Neuron (in vitro differentiated cells): ENCODE data around the gene KRT15.

Experiments
- H2AFZ ChIP-seq: one replicate; pipeline ENCODE4 v1.6.1; 2013; ENCODE audit warnings: low read depth, mild to moderate bottlenecking, inconsistent platforms, low read length, moderate library complexity
- H3K27me3 ChIP-seq: one replicate; pipeline ENCODE4 v1.6.1; 2013; ENCODE audit warnings: low read length; ENCODE audit not compliant: insufficient read depth
- H3K36me3 ChIP-seq: one replicate; pipeline ENCODE4 v1.6.1; 2013; ENCODE audit warnings: low read length; ENCODE audit not compliant: insufficient read depth
- H3K4me1 ChIP-seq: one replicate; pipeline ENCODE4 v1.6.1; 2013; ENCODE audit warnings: low read length; ENCODE audit not compliant: insufficient read depth
- H3K4me3 ChIP-seq: 2 replicates; pipeline ENCODE4 v1.5.1; 2013; ENCODE audit warnings: mild to moderate bottlenecking, low read length, moderate library complexity
- H3K9me3 ChIP-seq: one replicate; pipeline ENCODE4 v1.6.1; 2013; ENCODE audit warnings: low read length

The KRT15 gene

DNA sequence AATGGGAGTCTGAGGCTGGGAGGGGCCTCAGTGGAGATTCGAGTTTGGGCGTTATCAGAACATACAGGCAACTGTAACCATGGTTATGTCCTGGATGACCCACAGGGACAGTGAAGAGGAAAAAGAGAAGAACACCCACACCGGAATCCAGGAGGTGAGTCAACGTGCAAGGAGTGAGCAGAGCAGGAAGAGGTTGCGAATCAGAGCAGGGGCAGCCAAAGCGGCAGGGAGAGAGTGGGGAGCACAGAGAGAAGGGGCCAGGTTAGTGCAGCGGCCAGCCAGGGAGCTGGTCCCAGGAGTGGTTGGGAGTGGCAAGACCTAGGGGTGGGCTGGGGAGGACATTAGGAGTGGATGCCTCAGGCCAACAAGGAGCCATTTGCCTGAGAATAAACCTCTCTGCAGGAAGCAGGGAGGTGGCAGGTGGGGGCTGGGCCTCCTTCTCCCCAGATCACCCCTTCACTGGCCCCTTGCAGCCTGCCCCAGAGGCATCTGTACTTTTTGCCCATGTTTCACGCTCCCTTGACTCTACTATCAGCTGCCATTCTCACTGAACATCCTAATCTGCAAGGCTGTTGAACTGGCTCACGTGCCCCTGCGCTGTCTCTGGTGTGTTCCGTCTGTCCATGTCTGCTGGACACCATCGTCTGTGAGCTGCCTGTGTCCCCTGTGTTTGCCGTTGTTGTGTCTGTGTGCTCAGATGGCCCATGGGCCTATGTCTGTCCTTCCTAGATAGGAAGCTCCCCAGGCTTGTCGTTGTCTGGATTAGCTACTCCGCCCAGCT lies 18.4 kb downstream of the KRT15 start:
- no peak overlapping the region for H2AFZ ChIP-seq
- H3K9me3 ChIP-seq, result no peaks in the 10 kb centered on the region
- H3K4me3 ChIP-seq, result no peak overlapping the region
- H3K4me1 ChIP-seq, result no peaks in the 10 kb centered on the region
- H3K27me3 ChIP-seq, result peaks cover 3% of the 10 kb centered on the region
- H3K36me3 ChIP-seq, result no peaks in the 10 kb centered on the region

DNA sequence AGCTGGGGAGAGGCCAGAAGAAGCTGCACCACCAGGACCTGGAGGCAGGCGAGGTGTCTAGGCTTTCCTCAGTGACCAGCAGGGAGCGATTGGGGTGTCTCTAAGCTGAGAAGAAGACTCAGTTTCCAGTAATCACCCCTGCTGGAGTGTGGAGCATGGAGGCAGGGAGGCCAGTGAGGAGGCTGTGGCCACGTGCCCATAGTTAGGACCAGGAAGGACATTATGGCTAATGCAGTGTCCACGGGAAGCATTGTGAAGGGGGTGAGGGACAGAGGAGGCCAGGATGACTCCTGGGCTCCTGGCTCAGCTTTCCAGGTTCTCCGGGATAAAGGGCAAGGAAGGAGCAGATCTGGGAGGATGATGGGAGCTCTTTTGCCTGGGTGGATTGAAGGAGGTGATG lies 19.0 kb downstream of the KRT15 start:
- Histone ChIP-seq H3K36me3 (no peaks in the 10 kb centered on the region), H3K4me3 (no peak overlapping the region), H3K9me3 (no peaks in the 10 kb centered on the region), H3K4me1 (no peaks in the 10 kb centered on the region), H2AFZ (no peak overlapping the region), H3K27me3 (peaks cover 3% of the 10 kb centered on the region)

DNA sequence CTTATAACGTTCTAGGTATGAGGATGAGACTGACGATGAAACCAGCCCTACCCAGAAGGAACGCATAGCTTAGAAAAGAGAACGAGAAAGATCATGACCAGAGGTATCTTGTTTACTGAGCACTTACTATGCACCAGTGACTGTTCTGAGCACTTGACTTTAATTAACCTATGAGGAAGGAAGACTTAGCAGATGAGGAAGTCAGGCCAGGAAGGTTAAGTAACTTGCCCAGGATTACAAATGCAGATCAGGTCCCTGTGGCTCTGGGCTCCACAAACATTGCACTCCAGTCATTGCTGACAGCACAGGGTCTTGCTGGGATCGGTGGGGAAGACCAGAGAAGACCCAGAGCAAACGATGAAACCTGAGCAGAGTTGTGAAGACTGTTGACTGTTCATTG lies 20.4 kb downstream of the KRT15 start:
- Histone ChIP-seq H3K9me3 (no peaks in the 10 kb centered on the region), H3K4me1 (no peaks in the 10 kb centered on the region), H3K36me3 (no peaks in the 10 kb centered on the region), H3K27me3 (peaks cover 3% of the 10 kb centered on the region), H2AFZ (no peak overlapping the region), H3K4me3 (no peak overlapping the region)

DNA sequence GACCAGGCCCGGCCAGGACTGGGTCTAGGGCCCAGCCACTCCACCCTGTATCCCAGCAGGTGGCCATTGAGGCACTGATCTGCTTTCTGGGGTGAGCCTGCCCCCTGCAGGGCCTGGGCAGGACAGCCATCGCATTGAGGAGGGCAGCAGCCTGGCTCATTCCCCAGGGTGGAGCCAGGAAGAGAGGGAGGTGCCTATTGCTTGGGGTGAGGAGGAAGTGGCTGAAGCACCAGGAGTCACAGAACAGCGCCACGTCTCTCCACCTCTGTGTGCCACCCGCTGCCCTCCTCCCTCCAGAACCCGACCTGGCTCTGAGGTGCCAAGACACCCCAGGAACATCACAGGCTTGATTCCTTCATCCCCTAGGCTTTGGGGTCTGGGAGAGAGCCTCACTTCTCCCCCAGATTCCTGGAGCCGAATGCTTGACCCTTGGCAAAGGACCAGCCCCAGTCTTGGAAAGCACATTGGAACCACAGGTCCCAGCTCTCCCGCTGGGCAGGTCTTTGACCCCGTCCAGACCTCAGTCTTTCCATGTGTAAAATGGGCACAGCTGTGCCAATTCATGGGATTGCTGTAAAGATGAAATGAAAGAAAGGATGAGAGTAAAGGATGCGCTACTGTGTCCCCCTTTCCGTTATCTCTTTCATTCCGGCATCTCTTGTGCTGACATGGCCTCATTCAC lies 21.7 kb downstream of the KRT15 start:
- H3K4me1 ChIP-seq, result no peaks in the 10 kb centered on the region
- H2AFZ ChIP-seq, result no peak overlapping the region
- H3K27me3 ChIP-seq, result peaks cover 3% of the 10 kb centered on the region
- H3K36me3 ChIP-seq, result no peaks in the 10 kb centered on the region
- no peaks in the 10 kb centered on the region for H3K9me3 ChIP-seq
- no peak overlapping the region for H3K4me3 ChIP-seq

DNA sequence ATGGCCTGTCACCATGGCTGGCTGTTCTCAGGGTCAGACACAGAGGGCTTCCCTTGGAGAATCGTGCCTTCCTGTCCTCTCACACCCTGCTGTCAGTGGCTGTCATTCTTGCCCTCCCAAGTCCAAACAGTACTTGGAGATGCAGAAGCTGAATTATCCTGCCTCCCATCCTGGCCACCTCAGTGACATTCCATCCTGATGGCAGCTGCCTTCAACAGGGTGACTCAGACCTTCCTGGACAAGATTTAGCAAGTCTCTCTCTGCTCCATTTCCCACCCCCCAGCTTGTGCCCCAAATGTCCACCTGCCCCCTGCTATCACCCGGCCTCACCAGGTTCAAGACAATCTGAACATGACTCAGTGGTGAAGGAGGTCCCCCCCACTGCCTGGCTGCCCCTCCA lies 24.2 kb downstream of the KRT15 start:
- H3K36me3 ChIP-seq, result no peaks in the 10 kb centered on the region
- no peak overlapping the region for H2AFZ ChIP-seq
- H3K27me3 ChIP-seq, result no peaks in the 10 kb centered on the region
- no peak overlapping the region for H3K4me3 ChIP-seq
- H3K4me1 ChIP-seq, result no peaks in the 10 kb centered on the region
- no peaks in the 10 kb centered on the region for H3K9me3 ChIP-seq

DNA sequence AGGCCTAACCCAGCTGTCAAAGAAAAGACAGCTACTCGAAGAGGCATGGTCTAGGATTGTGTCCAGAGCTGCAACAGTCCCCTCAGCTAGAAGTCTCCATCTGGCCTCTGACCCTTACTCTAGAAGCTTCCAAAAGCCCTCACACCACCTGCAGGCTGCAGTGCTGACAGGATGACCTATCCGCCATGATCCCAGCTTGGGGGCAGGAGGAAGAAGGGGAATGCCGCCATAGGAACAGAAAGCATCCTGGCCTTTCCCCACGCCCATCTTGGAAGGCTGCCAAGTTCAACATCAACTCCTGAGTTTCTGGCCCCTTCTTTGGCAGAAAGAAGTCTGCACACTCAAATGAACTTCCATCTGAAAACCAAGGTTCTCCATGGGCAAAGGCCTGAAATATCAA lies 25.9 kb downstream of the KRT15 start:
- H3K4me3 ChIP-seq, result no peak overlapping the region
- no peak overlapping the region for H2AFZ ChIP-seq
- H3K9me3 ChIP-seq, result no peaks in the 10 kb centered on the region
- H3K4me1 ChIP-seq, result no peaks in the 10 kb centered on the region
- no peaks in the 10 kb centered on the region for H3K27me3 ChIP-seq
- H3K36me3 ChIP-seq, result no peaks in the 10 kb centered on the region

DNA sequence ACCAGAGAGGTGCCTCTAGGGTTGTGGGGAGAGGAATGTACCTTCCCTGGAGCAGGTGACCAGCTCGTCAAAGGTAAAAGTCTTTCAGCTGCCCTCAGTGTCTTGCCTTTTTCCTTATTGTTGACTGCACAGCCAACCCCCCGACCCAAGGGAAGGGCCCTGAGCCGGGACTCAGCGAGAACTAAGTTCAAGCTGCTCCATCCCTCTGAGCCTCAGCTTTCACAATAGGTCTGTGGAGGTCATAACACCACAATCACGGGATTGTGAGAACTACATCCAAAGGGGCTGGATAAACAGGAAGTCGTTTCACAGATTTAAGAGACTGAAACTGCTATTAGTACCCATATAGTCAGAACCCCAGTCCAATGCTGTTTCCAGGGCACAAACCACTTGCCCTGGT lies 26.3 kb downstream of the KRT15 start:
- H2AFZ ChIP-seq, result no peak overlapping the region
- H3K36me3 ChIP-seq, result no peaks in the 10 kb centered on the region
- H3K9me3 ChIP-seq, result no peaks in the 10 kb centered on the region
- H3K4me3 ChIP-seq, result no peak overlapping the region
- no peaks in the 10 kb centered on the region for H3K4me1 ChIP-seq
- H3K27me3 ChIP-seq, result no peaks in the 10 kb centered on the region

DNA sequence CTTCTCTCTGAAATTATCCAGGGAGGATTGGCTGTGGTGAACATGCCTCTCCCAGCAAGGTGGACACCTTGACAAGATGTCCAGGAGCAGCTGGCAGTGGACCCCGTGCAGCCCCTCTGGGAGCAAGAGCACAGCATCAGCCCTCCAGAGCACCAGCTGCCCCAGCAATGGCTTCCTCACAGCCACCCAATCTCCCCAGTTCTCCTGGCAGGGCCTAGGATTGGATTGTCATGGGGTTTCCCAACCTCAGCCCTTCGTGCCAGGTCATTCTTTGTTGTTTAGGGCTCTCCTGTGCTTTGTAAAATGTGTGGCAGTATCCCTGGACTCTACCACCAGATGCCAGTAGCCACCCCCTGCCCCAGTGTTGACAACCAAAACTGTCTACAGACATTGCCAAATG lies 27.2 kb downstream of the KRT15 start:
- Histone ChIP-seq H3K36me3 (no peaks in the 10 kb centered on the region), H3K4me1 (no peaks in the 10 kb centered on the region), H3K27me3 (no peaks in the 10 kb centered on the region), H2AFZ (no peak overlapping the region), H3K4me3 (no peak overlapping the region), H3K9me3 (no peaks in the 10 kb centered on the region)

DNA sequence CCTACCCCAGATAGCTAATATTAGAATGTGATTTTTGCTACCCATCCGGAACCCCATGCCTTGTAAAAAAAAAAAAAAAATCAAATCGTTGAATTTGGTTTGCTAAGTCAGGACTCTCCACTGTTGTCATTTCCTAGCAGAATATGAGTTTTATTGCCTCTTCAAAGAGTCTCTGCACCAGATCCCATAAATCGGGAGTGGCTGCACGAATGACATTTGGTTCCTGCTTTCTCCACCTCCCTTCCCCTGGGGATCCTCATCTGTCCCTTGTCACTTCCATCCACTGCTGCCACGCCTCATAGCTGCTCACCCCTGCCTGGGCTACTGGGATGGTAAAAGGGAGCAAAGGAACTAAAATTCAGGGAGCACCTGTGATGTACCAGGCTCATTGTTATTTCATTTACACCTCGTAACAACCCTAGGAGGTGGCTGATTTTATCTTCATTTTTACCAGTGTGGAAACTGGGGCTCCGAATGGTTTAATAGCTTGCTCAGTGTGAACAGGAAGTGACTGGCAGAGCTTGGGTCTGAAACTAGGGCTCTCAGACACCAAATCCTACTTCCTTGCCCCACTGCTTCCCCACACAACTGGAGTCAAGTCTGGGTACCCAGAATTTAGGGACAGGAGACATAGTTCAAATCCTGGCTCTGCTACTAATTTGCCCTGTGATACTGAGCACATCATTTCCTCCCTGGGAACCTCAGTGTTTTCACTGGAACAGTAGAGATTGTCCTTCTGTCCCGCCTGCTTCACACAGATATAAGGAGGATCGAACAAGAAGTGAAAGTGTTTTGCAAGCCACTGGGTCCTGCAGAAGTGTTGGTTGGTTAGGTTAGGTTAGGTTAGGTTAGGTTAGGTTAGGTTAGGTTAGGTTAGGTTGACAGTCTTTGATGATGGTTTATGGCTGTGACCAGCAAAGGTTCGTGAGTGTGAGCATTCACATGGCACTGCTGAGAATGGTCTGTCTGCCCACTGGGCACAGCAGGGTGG lies 28.4 kb downstream of the KRT15 start:
- no peaks in the 10 kb centered on the region for H3K36me3 ChIP-seq
- no peak overlapping the region for H2AFZ ChIP-seq
- no peak overlapping the region for H3K4me3 ChIP-seq
- H3K9me3 ChIP-seq, result no peaks in the 10 kb centered on the region
- H3K27me3 ChIP-seq, result no peaks in the 10 kb centered on the region
- H3K4me1 ChIP-seq, result no peaks in the 10 kb centered on the region

DNA sequence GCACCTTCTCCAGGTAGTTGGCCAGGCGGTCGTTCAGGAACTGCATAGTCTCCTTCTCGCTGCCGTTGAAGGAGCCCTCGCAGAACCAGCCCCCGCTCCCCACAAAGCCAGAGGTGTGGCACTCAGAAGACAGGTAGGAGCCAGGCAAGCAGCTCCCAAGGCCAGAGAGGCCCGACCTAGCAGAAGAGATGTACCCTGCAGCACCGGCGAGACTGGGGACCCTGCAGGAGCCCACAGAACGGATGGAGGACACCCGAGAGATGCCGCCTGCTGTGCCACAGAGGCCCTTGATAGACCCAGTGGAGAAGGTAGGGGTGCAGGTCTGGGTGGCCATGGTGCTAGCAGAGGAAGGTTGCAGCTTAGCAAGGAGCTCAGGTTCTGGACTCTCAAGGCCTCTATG lies 29.2 kb downstream of the KRT15 start, which contains the start of gene KRT36:
TSS of gene KRT36 (minus strand) at position 380 of the 400 bp plus-strand sequence. CDS start at position 334, 46 bp downstream.
- H3K36me3 ChIP-seq, result no peaks in the 10 kb centered on the region
- no peaks in the 10 kb centered on the region for H3K4me1 ChIP-seq
- H3K4me3 ChIP-seq, result no peak within 1 kb of the TSS
- H3K9me3 ChIP-seq, result no peaks in the 10 kb centered on the region
- peaks cover under 1% of the 10 kb centered on the region for H3K27me3 ChIP-seq
- no peak within 1 kb of the TSS for H2AFZ ChIP-seq

DNA sequence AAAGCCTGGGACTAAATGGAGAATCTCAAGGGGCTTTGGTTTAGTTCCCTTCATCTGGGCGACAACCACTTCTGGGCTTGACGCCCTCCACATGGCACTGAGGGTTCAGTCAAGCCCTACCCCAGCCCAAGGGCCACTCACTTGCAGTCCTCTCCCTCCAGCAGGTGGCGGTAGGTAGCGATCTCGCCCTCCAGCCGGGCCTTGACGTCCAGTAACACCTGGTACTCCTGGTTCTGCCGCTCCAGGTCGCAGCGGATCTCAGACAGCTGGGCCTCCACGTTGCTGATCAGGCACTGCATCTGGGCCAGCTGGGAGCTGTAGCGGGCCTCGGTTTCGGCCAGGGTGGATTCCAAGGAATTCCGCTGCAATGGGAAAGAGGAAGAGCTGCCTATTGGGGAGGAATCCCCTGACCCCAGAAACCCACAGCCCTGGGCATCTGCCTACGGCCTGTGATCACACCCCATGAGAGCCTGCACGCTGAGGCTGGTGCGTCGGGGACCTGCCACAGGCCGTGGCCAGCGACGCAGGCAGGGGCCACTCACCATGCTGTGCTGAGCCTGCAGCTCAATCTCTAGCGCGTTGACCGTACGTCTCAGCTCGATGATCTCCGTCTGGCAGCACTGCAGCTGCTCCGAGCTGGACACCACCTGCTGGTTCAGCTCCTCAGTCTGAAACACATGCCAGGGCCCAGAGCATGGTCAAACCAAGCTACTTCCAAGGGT lies 31.7 kb downstream of the KRT15 start:
- no peaks in the 10 kb centered on the region for H3K9me3 ChIP-seq
- H3K4me1 ChIP-seq, result no peaks in the 10 kb centered on the region
- H3K4me3 ChIP-seq, result no peak overlapping the region
- no peak overlapping the region for H2AFZ ChIP-seq
- H3K27me3 ChIP-seq, result peaks cover 3% of the 10 kb centered on the region
- H3K36me3 ChIP-seq, result no peaks in the 10 kb centered on the region

DNA sequence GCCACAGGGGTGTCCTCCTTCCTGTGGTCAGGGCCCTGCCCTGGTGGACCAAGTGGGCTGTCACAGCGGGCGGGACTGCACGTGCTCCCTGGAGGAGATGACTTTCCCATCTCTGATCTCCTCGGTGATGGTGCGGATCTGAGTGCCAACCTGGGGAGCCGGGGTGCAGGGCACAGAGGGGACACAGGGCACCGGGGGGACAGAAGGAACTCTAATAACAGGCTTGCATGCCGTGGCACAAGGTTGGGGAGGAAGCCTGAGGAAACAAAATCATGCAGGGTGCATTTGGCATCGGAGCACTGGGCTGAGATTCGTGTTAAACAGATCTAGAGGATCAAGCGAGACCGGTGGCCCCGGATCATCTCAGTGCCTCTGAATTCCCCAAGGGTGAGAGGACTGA lies 32.4 kb downstream of the KRT15 start:
- Histone ChIP-seq H3K9me3 (no peaks in the 10 kb centered on the region), H2AFZ (no peak overlapping the region), H3K36me3 (no peaks in the 10 kb centered on the region), H3K27me3 (peaks cover 3% of the 10 kb centered on the region), H3K4me1 (no peaks in the 10 kb centered on the region), H3K4me3 (no peak overlapping the region)
